ENCODE data around the gene HEATR5A. TPM values are rescaled to one million over a fixed set of nuclear protein-coding genes. Genes with fewer than 3 reads are reported as not detected.

Gene HEATR5A
- total RNA-seq, 1 donor from 2014 or later: 14.1 TPM

DNA sequence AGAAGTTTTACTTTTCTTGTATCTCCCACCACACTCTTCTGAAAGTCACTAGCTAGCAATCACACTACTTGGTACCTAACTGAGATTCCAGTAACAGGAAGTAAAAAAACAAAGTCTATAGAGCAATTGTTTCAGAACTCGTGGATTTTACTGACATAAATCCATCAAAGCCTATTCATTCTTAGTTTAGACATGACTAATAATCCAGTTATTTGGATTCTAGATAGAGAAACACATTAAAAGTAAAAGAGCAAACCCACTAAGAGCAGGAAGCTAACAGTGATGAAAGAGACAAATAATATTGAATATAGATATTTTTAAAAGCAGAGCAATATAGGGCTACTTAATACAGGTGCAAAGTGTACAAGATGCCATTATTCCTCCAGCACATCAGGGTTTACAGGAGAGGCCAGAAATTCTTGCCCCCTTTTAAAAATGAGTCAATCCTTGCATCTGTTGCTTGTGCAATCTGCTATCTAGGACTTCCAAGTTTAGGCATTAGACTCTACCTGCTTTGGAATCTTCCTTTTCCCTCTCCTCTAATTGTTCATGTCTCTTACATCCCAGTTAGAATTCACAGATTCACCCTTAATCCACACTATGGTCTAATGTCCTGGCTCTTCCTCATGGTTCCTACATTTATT, 6.0 kb downstream of the HEATR5A start:
- DNase-seq: no peak
- Mint-ChIP-seq H3K27me3 (ENCODE audit: unreplicated experiment) (no peaks in the 10 kb centered on the region), H3K27ac (ENCODE audit: unreplicated experiment) (no peak overlapping the region), H3K36me3 (ENCODE audit: unreplicated experiment) (no peaks in the 10 kb centered on the region), H3K9me3 (ENCODE audit: unreplicated experiment) (no peaks in the 10 kb centered on the region), H3K4me3 (ENCODE audit: unreplicated experiment) (no peak overlapping the region), H3K4me1 (ENCODE audit: low read depth, unreplicated experiment) (peaks cover 5% of the 10 kb centered on the region)
- TF ChIP-seq, protein P1, sequence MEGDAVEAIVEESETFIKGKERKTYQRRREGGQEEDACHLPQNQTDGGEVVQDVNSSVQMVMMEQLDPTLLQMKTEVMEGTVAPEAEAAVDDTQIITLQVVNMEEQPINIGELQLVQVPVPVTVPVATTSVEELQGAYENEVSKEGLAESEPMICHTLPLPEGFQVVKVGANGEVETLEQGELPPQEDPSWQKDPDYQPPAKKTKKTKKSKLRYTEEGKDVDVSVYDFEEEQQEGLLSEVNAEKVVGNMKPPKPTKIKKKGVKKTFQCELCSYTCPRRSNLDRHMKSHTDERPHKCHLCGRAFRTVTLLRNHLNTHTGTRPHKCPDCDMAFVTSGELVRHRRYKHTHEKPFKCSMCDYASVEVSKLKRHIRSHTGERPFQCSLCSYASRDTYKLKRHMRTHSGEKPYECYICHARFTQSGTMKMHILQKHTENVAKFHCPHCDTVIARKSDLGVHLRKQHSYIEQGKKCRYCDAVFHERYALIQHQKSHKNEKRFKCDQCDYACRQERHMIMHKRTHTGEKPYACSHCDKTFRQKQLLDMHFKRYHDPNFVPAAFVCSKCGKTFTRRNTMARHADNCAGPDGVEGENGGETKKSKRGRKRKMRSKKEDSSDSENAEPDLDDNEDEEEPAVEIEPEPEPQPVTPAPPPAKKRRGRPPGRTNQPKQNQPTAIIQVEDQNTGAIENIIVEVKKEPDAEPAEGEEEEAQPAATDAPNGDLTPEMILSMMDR (IDR thresholded peaks at IDR 0.05; ENCODE audit: partially characterized antibody, unreplicated experiment): no peak

- TF ChIP-seq, protein P1 (IDR thresholded peaks at IDR 0.05; ENCODE audit: partially characterized antibody, unreplicated experiment): no peak
- no peak overlapping the region for H3K27ac Mint-ChIP-seq (ENCODE audit: unreplicated experiment)
- peaks cover 2% of the 10 kb centered on the region for H3K4me1 Mint-ChIP-seq (ENCODE audit: low read depth, unreplicated experiment)
- no peak overlapping the region for H3K4me3 Mint-ChIP-seq (ENCODE audit: unreplicated experiment)
- H3K36me3 Mint-ChIP-seq (ENCODE audit: unreplicated experiment): no peaks in the 10 kb centered on the region
- no peaks in the 10 kb centered on the region for H3K27me3 Mint-ChIP-seq (ENCODE audit: unreplicated experiment)
- no peaks in the 10 kb centered on the region for H3K9me3 Mint-ChIP-seq (ENCODE audit: unreplicated experiment)
- DNase-seq: no peak
Measured at GRCh38 chr14:31411218-31411727, 9.1 kb downstream of the HEATR5A start.

DNA sequence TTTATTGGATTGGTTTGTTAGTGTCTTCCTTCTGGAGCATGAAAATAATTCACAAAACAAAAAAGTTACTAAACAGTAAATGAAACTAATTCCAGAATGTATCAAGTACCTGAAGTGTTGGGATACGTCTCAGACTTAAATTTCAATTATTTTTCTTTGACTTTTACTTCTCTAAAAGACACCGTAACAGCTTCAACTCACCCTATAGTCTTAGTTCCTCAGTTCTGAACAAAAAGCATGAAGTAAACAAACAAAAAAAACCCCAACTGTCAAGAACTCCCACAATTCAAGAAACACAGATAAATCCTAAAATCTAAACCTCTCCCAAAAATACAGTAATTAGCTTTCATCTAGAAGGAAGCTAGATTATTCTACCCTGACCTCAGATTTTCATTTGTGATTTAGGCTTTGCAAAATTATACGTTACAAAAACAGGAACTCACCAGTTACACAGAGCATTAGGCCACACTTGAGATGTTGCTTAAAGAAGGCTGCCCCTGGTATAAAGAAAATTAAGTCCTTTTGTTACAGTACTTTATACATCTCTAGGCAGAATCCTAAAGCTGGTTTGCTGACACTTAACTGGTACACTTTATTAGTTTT, 10.2 kb downstream of the HEATR5A start:
- Mint-ChIP-seq H3K36me3 (ENCODE audit: unreplicated experiment) (no peaks in the 10 kb centered on the region), H3K27me3 (ENCODE audit: unreplicated experiment) (no peaks in the 10 kb centered on the region), H3K9me3 (ENCODE audit: unreplicated experiment) (no peaks in the 10 kb centered on the region), H3K4me1 (ENCODE audit: low read depth, unreplicated experiment) (peaks cover 5% of the 10 kb centered on the region), H3K4me3 (ENCODE audit: unreplicated experiment) (no peak overlapping the region), H3K27ac (ENCODE audit: unreplicated experiment) (no peak overlapping the region)
- TF ChIP-seq, protein P1 (IDR thresholded peaks at IDR 0.05; ENCODE audit: partially characterized antibody, unreplicated experiment): no peak
- DNase-seq: no peak

GRCh38 chr14:31408421-31408820, 11.9 kb downstream of the HEATR5A start:
- no peak overlapping the region for H3K27ac Mint-ChIP-seq (ENCODE audit: unreplicated experiment)
- H3K27me3 Mint-ChIP-seq (ENCODE audit: unreplicated experiment): no peaks in the 10 kb centered on the region
- no peaks in the 10 kb centered on the region for H3K9me3 Mint-ChIP-seq (ENCODE audit: unreplicated experiment)
- TF ChIP-seq, protein P1 (IDR thresholded peaks at IDR 0.05; ENCODE audit: partially characterized antibody, unreplicated experiment): no peak
- peaks cover 4% of the 10 kb centered on the region for H3K4me1 Mint-ChIP-seq (ENCODE audit: low read depth, unreplicated experiment)
- H3K4me3 Mint-ChIP-seq (ENCODE audit: unreplicated experiment): no peak overlapping the region
- DNase-seq: no peak
- no peaks in the 10 kb centered on the region for H3K36me3 Mint-ChIP-seq (ENCODE audit: unreplicated experiment)

DNA sequence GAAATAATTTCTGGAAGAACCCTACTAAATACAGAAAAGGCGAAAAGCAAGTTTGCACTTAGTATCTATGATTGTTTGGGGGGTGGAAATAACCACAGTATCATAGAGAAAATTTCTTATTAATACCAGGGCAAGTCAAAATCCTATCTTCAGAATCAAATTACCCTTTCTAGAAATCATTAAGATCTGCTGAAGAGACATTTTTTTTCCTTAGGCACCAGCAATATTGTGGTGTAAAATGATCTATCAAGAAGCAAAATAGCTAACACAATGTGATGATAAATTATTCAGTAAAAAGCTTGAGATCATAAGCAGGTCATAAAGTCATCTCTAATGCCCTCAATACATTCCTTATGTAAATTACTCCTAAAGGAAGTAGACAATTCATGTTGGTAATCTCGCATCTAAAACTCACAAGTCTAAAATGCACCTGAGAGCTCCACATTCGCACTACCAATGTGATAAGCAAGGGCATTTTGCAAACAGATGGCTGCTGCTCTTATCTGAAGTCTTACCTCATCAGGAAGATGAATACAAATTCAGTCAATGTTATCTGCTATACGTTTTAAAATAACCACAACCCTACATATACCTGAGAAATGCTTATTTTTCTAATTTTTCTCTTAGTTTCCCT, 14.6 kb downstream of the HEATR5A start:
- H3K36me3 Mint-ChIP-seq (ENCODE audit: unreplicated experiment): no peaks in the 10 kb centered on the region
- no peaks in the 10 kb centered on the region for H3K9me3 Mint-ChIP-seq (ENCODE audit: unreplicated experiment)
- no peak overlapping the region for H3K4me3 Mint-ChIP-seq (ENCODE audit: unreplicated experiment)
- no peaks in the 10 kb centered on the region for H3K27me3 Mint-ChIP-seq (ENCODE audit: unreplicated experiment)
- TF ChIP-seq, protein P1 (IDR thresholded peaks at IDR 0.05; ENCODE audit: partially characterized antibody, unreplicated experiment): no peak
- H3K4me1 Mint-ChIP-seq (ENCODE audit: low read depth, unreplicated experiment): peaks cover 4% of the 10 kb centered on the region
- no peak for DNase-seq
- H3K27ac Mint-ChIP-seq (ENCODE audit: unreplicated experiment): no peak overlapping the region

All from glutamatergic neuron (in vitro differentiated cells).